ENCODE measurements around the gene ADAM22.

GRCh38 chr7:88233828-88234227 is 299.8 kb downstream of the ADAM22 start:
- TF ChIP-seq CTCF (IDR thresholded peaks at IDR 0.05; ENCODE audit: low read length) = no peak
- TF ChIP-seq EZH2 (optimal IDR thresholded peaks at IDR 0.05; ENCODE audit: low read depth, low read length) = no peak
- no peak for TF ChIP-seq EZH2phosphoT487 (IDR thresholded peaks at IDR 0.05; ENCODE audit: low read length)
